Fibroblast of the conjunctiva (primary cell): Measurements from ENCODE around the gene PPP3R1.
A peak's percentile ranks its signal among the peaks of the same experiment; 100 is the strongest.
"Not testable (repeated sequence)": the region's sequence is repeated elsewhere in the genome, so short reads cannot be mapped to it uniquely, and the experiment has no call there.

Source experiments
- DNase-seq: peaks from one replicate; pipeline ENCODE4 v3.0.0-alpha.2; 2010; ENCODE audit warnings: low read depth

PPP3R1 gene

GRCh38 chr2:68187329-68187728, 65.0 kb downstream of the PPP3R1 start:
- DNase-seq, result no peak

GRCh38 chr2:68185541-68186164, 66.7 kb downstream of the PPP3R1 start:
- peak; percentile 21 for DNase-seq

GRCh38 chr2:68182902-68183301, 69.4 kb downstream of the PPP3R1 start:
- DNase-seq, result no peak

- DNase-seq, result no peak
Measured at GRCh38 chr2:68178954-68179627, 73.2 kb downstream of the PPP3R1 start.

GRCh38 chr2:68178432-68178831, 73.9 kb downstream of the PPP3R1 start:
- DNase-seq, result no peak

GRCh38 chr2:68177541-68177940, 74.8 kb downstream of the PPP3R1 start:
- DNase-seq, result no peak

- DNase-seq, result no peak
Measured at GRCh38 chr2:68176657-68177056, 75.7 kb downstream of the PPP3R1 start.

- not testable (repeated sequence) for DNase-seq
Measured at GRCh38 chr2:68175210-68175609, 77.1 kb downstream of the PPP3R1 start.

- no peak for DNase-seq
Measured at GRCh38 chr2:68172990-68173700, 79.2 kb downstream of the PPP3R1 start.

- no peak for DNase-seq
Measured at GRCh38 chr2:68172521-68172920, 79.8 kb downstream of the PPP3R1 start.

- no peak for DNase-seq
Measured at GRCh38 chr2:68171684-68172083, 80.6 kb downstream of the PPP3R1 start.

- no peak for DNase-seq
Measured at GRCh38 chr2:68171146-68171545, 81.2 kb downstream of the PPP3R1 start.

GRCh38 chr2:68169308-68169707, 83.0 kb downstream of the PPP3R1 start:
- DNase-seq, result no peak

- DNase-seq, result no peak
Measured at GRCh38 chr2:68167186-68167585, 85.1 kb downstream of the PPP3R1 start.

- DNase-seq, result no peak
Measured at GRCh38 chr2:68163641-68164040, 88.7 kb downstream of the PPP3R1 start.

- DNase-seq, result no peak
Measured at GRCh38 chr2:68158134-68158447, 94.2 kb downstream of the PPP3R1 start.

- DNase-seq, result peak; percentile 91
Measured at GRCh38 chr2:68157402-68158133, 94.8 kb downstream of the PPP3R1 start, which contains the start of gene PNO1. Gene PNO1 (plus strand): TSS chr2:68157888. CDS start chr2:68157935, 47 bp downstream.

GRCh38 chr2:68157002-68157401, 95.3 kb downstream of the PPP3R1 start:
- no peak for DNase-seq

GRCh38 chr2:68156419-68156818, 95.9 kb downstream of the PPP3R1 start:
- DNase-seq, result no peak

- no peak for DNase-seq
Measured at GRCh38 chr2:68155618-68156017, 96.7 kb downstream of the PPP3R1 start.

GRCh38 chr2:68152681-68153347, 99.5 kb downstream of the PPP3R1 start:
- no peak for DNase-seq

GRCh38 chr2:68151037-68151436, 101.3 kb downstream of the PPP3R1 start:
- DNase-seq, result no peak
